Measurements from ENCODE around the gene IFI44.

- TF ChIP-seq NANOG (IDR thresholded peaks at IDR 0.05; ENCODE audit: insufficient read depth, low read depth, low read length, poor library complexity, severe bottlenecking) (no peak), EGR1 (IDR thresholded peaks at IDR 0.05; ENCODE audit: borderline replicate concordance, low read depth, low read length) (no peak), SP1 (IDR thresholded peaks at IDR 0.05; ENCODE audit: low read depth, low read length) (no peak), HDAC2 (IDR thresholded peaks at IDR 0.05; ENCODE audit: borderline replicate concordance in 1 of 2, low read depth in 2 of 2, low read length in 2 of 2) (no peak), RXRA (IDR thresholded peaks at IDR 0.05; ENCODE audit: insufficient read depth, low read depth, low read length) (no peak), CTCF (IDR thresholded peaks at IDR 0.05; ENCODE audit: control extremely low read depth in 1 of 3, insufficient read depth in 1 of 3, low read depth in 1 of 3, low read length in 3 of 3) (no peak), SIRT6 (IDR thresholded peaks at IDR 0.05; ENCODE audit: low read length) (no peak), ZNF274 (IDR thresholded peaks at IDR 0.05; ENCODE audit: borderline replicate concordance, extremely low read depth, low read length) (no peak), BRCA1 (IDR thresholded peaks at IDR 0.05; ENCODE audit: low read depth, low read length) (no peak), TAF1 (IDR thresholded peaks at IDR 0.05; ENCODE audit: low read depth, low read length) (no peak), CHD1 (IDR thresholded peaks at IDR 0.05; ENCODE audit: low read depth, low read length) (no peak), TEAD4 (IDR thresholded peaks at IDR 0.05; ENCODE audit: low read depth, low read length) (no peak), FOSL1 (IDR thresholded peaks at IDR 0.05; ENCODE audit: insufficient read depth, low read depth, low read length) (no peak)
These were observed 33.4 kb downstream of the IFI44 start for GRCh38 chr1:78683079-78683478.
